ENCODE measurements around the gene RMI2. TPM values are rescaled to one million over a fixed set of nuclear protein-coding genes. Genes with fewer than 3 reads are reported as not detected.

The RMI2 gene
- total RNA-seq, 1 experiment from 2014 or later = 45.2 TPM

GRCh38 chr16:11398136-11398535 is 52.9 kb downstream of the RMI2 start:
- H3K79me2 ChIP-seq (ENCODE audit: low read length) = no peaks in the 10 kb centered on the region
- H3K4me1 ChIP-seq (ENCODE audit: low read length) = peaks cover 13% of the 10 kb centered on the region
- H3K9me2 ChIP-seq (replicated peaks; ENCODE audit: insufficient read depth, low read length) = no peaks in the 10 kb centered on the region
- H3K4me2 ChIP-seq (ENCODE audit: low read depth, low read length, poor library complexity, severe bottlenecking) = no peak overlapping the region
- no peak overlapping the region for H3K9ac ChIP-seq (ENCODE audit: low read length)
- H3K4me3 ChIP-seq (ENCODE audit: low read length) = no peak overlapping the region
- no peaks in the 10 kb centered on the region for H3K36me3 ChIP-seq (ENCODE audit: insufficient read depth, low read length)
- DNase-seq = no peak
- no peaks in the 10 kb centered on the region for H3K9me3 ChIP-seq (ENCODE audit: low read length)
- H2AFZ ChIP-seq (ENCODE audit: low read length) = no peak overlapping the region
- H3K27me3 ChIP-seq (ENCODE audit: low read length) = no peaks in the 10 kb centered on the region
- H3K27ac ChIP-seq (ENCODE audit: low read length) = no peak overlapping the region
- peaks cover 10% of the 10 kb centered on the region; the same call in 1 of the 2 replicates for H4K20me1 ChIP-seq (ENCODE audit: insufficient read depth, low read depth, low read length)

GRCh38 chr16:11398851-11399250 is 53.6 kb downstream of the RMI2 start:
- Histone ChIP-seq H3K9me3 (ENCODE audit: low read length) (no peaks in the 10 kb centered on the region), H2AFZ (ENCODE audit: low read length) (no peak overlapping the region), H3K4me2 (ENCODE audit: low read depth, low read length, poor library complexity, severe bottlenecking) (no peak overlapping the region), H4K20me1 (ENCODE audit: insufficient read depth, low read depth, low read length) (peaks cover 10% of the 10 kb centered on the region; the same call in 1 of the 2 replicates), H3K36me3 (ENCODE audit: insufficient read depth, low read length) (no peaks in the 10 kb centered on the region), H3K4me3 (ENCODE audit: low read length) (no peak overlapping the region), H3K4me1 (ENCODE audit: low read length) (peaks cover 13% of the 10 kb centered on the region), H3K9me2 (replicated peaks; ENCODE audit: insufficient read depth, low read length) (no peaks in the 10 kb centered on the region), H3K9ac (ENCODE audit: low read length) (no peak overlapping the region), H3K27me3 (ENCODE audit: low read length) (no peaks in the 10 kb centered on the region), H3K27ac (ENCODE audit: low read length) (no peak overlapping the region), H3K79me2 (ENCODE audit: low read length) (no peaks in the 10 kb centered on the region)
- no peak for DNase-seq

- H3K9me3 ChIP-seq (ENCODE audit: low read length) = no peaks in the 10 kb centered on the region
- no peak overlapping the region for H2AFZ ChIP-seq (ENCODE audit: low read length)
- no peaks in the 10 kb centered on the region for H3K27me3 ChIP-seq (ENCODE audit: low read length)
- H3K4me2 ChIP-seq (ENCODE audit: low read depth, low read length, poor library complexity, severe bottlenecking) = no peak overlapping the region
- H3K9ac ChIP-seq (ENCODE audit: low read length) = no peak overlapping the region
- H3K9me2 ChIP-seq (replicated peaks; ENCODE audit: insufficient read depth, low read length) = no peaks in the 10 kb centered on the region
- peaks cover 10% of the 10 kb centered on the region; the same call in 1 of the 2 replicates for H4K20me1 ChIP-seq (ENCODE audit: insufficient read depth, low read depth, low read length)
- no peak overlapping the region for H3K27ac ChIP-seq (ENCODE audit: low read length)
- no peak overlapping the region for H3K4me3 ChIP-seq (ENCODE audit: low read length)
- H3K4me1 ChIP-seq (ENCODE audit: low read length) = peaks cover 13% of the 10 kb centered on the region
- H3K36me3 ChIP-seq (ENCODE audit: insufficient read depth, low read length) = no peaks in the 10 kb centered on the region
- DNase-seq = no peak
- H3K79me2 ChIP-seq (ENCODE audit: low read length) = no peaks in the 10 kb centered on the region
These were observed 54.1 kb downstream of the RMI2 start for GRCh38 chr16:11399261-11399831.

GRCh38 chr16:11400076-11400475 is 54.8 kb downstream of the RMI2 start:
- H3K36me3 ChIP-seq (ENCODE audit: insufficient read depth, low read length) = no peaks in the 10 kb centered on the region
- DNase-seq = no peak
- no peaks in the 10 kb centered on the region for H3K9me3 ChIP-seq (ENCODE audit: low read length)
- H3K4me2 ChIP-seq (ENCODE audit: low read depth, low read length, poor library complexity, severe bottlenecking) = no peak overlapping the region
- H3K27me3 ChIP-seq (ENCODE audit: low read length) = no peaks in the 10 kb centered on the region
- H3K27ac ChIP-seq (ENCODE audit: low read length) = no peak overlapping the region
- no peak overlapping the region for H3K9ac ChIP-seq (ENCODE audit: low read length)
- no peaks in the 10 kb centered on the region for H3K9me2 ChIP-seq (replicated peaks; ENCODE audit: insufficient read depth, low read length)
- peaks cover 13% of the 10 kb centered on the region for H3K4me1 ChIP-seq (ENCODE audit: low read length)
- peaks cover 10% of the 10 kb centered on the region; the same call in 1 of the 2 replicates for H4K20me1 ChIP-seq (ENCODE audit: insufficient read depth, low read depth, low read length)
- no peak overlapping the region for H3K4me3 ChIP-seq (ENCODE audit: low read length)
- no peaks in the 10 kb centered on the region for H3K79me2 ChIP-seq (ENCODE audit: low read length)
- no peak overlapping the region for H2AFZ ChIP-seq (ENCODE audit: low read length)

Small RNA genes within 50 kb of the gene (small RNA-seq; reads per million reads assigned to genes)
- gene AC099489.2 (not detected), gene MIR548H2 (not detected), gene RF00019 (not detected)

Other genes with a start within 250 kb of the RMI2 start
- 2.9 and 8.1 TPM in 2 replicates for gene SOCS1, start 89.3 kb upstream of the RMI2 start, total RNA-seq (2014; rRNA removed; shearing (Covaris generic); ENCODE audit: low replicate concordance)
- gene TNP2, start 76.1 kb upstream of the RMI2 start, total RNA-seq (2014; rRNA removed; shearing (Covaris generic); ENCODE audit: low replicate concordance) = not detected in 2 replicates
- gene PRM3, start 71.8 kb upstream of the RMI2 start, total RNA-seq (2014; rRNA removed; shearing (Covaris generic); ENCODE audit: low replicate concordance) = not detected in 2 replicates
- gene PRM2, start 69.0 kb upstream of the RMI2 start, total RNA-seq (2014; rRNA removed; shearing (Covaris generic); ENCODE audit: low replicate concordance) = not detected in 2 replicates
- gene PRM1, start 64.1 kb upstream of the RMI2 start, total RNA-seq (2014; rRNA removed; shearing (Covaris generic); ENCODE audit: low replicate concordance) = not detected in 2 replicates
- gene LITAF, start 241.5 kb downstream of the RMI2 start, total RNA-seq (2014; rRNA removed; shearing (Covaris generic); ENCODE audit: low replicate concordance) = 2.6 TPM in 1 of 2 replicates, not detected in the other